GM13977 (cell line): ENCODE measurements around the gene DRC1.

Experiments used
- DNase-seq: peaks from one replicate; pipeline ENCODE4 v3.0.0; 2012; ENCODE audit warnings: low spot score
- in situ Hi-C: fragments of 300-500 bp; cut with MboI; formaldehyde crosslinking; loops from one replicate; pipeline ENCODE4 v1.12.0; 2022; ENCODE audit warnings: low sequenced_read_pairs, low pct_unique_long_range_greater_than_20kb, mixed read lengths, inconsistent platforms; ENCODE audit not compliant: unreplicated experiment
- TF ChIP-seq, protein P1 (sequence below): IDR thresholded peaks from 2 replicates; pipeline ENCODE4 v1.5.1; 2012; ENCODE audit warnings: mild to moderate bottlenecking, control low read depth; ENCODE audit not compliant: insufficient read depth; ENCODE audit errors: extremely low read depth, missing control alignments

The DRC1 gene

DNA sequence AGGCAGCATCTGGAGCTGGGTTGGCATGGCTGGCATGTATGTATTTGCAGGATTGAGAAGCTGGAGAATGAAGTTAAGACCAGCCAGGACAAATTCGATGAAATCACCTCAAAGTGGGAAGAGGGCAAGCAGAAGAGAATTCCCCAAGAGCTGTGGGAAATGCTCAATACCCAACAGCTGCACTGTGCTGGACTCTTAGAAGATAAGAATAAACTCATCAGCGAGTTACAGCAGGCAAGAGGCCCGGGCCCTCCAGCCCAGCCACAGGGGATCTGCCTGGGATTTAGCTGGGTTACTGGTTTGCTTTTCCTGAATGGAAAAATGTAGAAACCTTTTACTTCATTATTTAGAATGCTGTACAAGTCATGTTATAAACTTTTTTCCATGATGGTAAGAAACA lies 22.5 kb downstream of the DRC1 start:
- no peak for DNase-seq
- TF ChIP-seq, protein P1, sequence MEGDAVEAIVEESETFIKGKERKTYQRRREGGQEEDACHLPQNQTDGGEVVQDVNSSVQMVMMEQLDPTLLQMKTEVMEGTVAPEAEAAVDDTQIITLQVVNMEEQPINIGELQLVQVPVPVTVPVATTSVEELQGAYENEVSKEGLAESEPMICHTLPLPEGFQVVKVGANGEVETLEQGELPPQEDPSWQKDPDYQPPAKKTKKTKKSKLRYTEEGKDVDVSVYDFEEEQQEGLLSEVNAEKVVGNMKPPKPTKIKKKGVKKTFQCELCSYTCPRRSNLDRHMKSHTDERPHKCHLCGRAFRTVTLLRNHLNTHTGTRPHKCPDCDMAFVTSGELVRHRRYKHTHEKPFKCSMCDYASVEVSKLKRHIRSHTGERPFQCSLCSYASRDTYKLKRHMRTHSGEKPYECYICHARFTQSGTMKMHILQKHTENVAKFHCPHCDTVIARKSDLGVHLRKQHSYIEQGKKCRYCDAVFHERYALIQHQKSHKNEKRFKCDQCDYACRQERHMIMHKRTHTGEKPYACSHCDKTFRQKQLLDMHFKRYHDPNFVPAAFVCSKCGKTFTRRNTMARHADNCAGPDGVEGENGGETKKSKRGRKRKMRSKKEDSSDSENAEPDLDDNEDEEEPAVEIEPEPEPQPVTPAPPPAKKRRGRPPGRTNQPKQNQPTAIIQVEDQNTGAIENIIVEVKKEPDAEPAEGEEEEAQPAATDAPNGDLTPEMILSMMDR = no peak
- in situ Hi-C loops = no loop called here

GRCh38 chr2:26428846-26429245 lies 27.1 kb downstream of the DRC1 start:
- DNase-seq = no peak
- TF ChIP-seq, protein P1 = no peak
- in situ Hi-C loops = no loop called here

GRCh38 chr2:26429779-26430578 lies 28.3 kb downstream of the DRC1 start:
- no peak for DNase-seq
- in situ Hi-C loops = no loop called here
- TF ChIP-seq, protein P1 = no peak

GRCh38 chr2:26430826-26431225 lies 29.1 kb downstream of the DRC1 start:
- DNase-seq = no peak
- in situ Hi-C loops = no loop called here
- TF ChIP-seq, protein P1 = no peak

GRCh38 chr2:26432363-26432762 lies 30.6 kb downstream of the DRC1 start:
- in situ Hi-C loops = no loop called here
- TF ChIP-seq, protein P1 = no peak
- no peak for DNase-seq

DNA sequence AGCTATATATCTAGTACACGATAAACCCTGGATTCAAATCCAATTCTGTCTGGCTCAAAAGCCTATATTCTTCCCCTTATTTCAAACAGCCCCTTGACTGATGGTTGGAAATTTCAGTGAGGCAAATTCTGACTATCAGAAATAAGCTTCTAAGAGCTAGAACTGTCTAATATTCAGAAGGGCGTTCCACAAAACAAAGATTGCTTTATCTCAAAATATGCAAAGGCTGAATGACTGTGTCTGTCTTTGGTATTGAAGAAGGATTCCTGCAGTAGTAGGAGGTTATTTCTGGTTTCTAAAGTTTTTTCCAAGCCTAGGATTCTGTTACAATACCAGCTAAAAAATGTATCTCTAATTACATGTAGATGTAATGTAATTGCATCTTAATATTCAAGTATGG lies 31.1 kb downstream of the DRC1 start:
- no peak for DNase-seq
- TF ChIP-seq, protein P1 = no peak
- in situ Hi-C loops = no loop called here
